HEK293 (cell line): Measurements from ENCODE around the gene TRAP1.

Experiments
- CTCF ChIA-PET: fragments of 350-600 bp; formaldehyde crosslinking; extraction: SDS; loops from one replicate; lab custom pipeline; 2021; ENCODE audit warnings: antibody characterized with exemption; lab: Yijun Ruan, JAX
- POLR2A ChIA-PET: fragments of 300-600 bp; formaldehyde crosslinking; extraction: SDS; loops from one replicate; lab custom pipeline; 2020; ENCODE audit warnings: antibody characterized with exemption, inconsistent platforms; lab: Yijun Ruan, JAX
- H3K27ac ChIP-seq: fragments of 200-500 bp; sonication (Bioruptor generic); 2 replicates; pipeline ENCODE4 v1.5.1; 2014; ENCODE audit warnings: low read depth, low read length, control low read depth, inconsistent platforms; ENCODE audit errors: extremely low read depth
- H3K36me3 ChIP-seq, 2 experiments: fragments of 200-500 bp in 1 of 2; sonication (Bioruptor generic) in 1 of 2; 1 replicate in 1 of 2; 2 replicates in 1 of 2; pipeline ENCODE4 v1.5.1; 2014 to 2017; ENCODE audit warnings: inconsistent platforms in 2 of 2, low read length in 2 of 2; ENCODE audit not compliant: control insufficient read depth in 2 of 2, insufficient read depth in 1 of 2
- H3K4me1 ChIP-seq: fragments of 200-500 bp; sonication (Bioruptor generic); 2 replicates; pipeline ENCODE4 v1.5.1; 2014; ENCODE audit warnings: mild to moderate bottlenecking, low read length, inconsistent platforms; ENCODE audit not compliant: control insufficient read depth, insufficient read depth
- H3K4me3 ChIP-seq: 2 replicates; pipeline ENCODE4 v1.5.1; 2011; ENCODE audit warnings: low read depth, mild to moderate bottlenecking, control low read depth, low read length, moderate library complexity
- H3K9me3 ChIP-seq: fragments of 200-500 bp; sonication (Bioruptor generic); 2 replicates; pipeline ENCODE4 v1.5.1; 2014; ENCODE audit warnings: low read depth, low read length, inconsistent platforms; ENCODE audit not compliant: control insufficient read depth, insufficient read depth
- YY1 ChIP-seq: fragments of 450-650 bp; formaldehyde crosslinking; IDR thresholded peaks from 2 replicates; pipeline ENCODE4 v1.5.1; 2018; ENCODE audit warnings: missing biosample characterization, missing genetic modification characterization
- ZNF138 ChIP-seq: fragments of 450-650 bp; formaldehyde crosslinking; IDR thresholded peaks from 2 replicates; pipeline ENCODE4 v1.5.1; 2016; ENCODE audit warnings: missing biosample characterization, missing genetic modification characterization, borderline replicate concordance
- ZNF2 ChIP-seq: fragments of 450-650 bp; formaldehyde crosslinking; IDR thresholded peaks from 2 replicates; pipeline ENCODE4 v1.5.1; 2016; ENCODE audit warnings: missing biosample characterization, missing genetic modification characterization
- ZNF223 ChIP-seq: fragments of 450-650 bp; formaldehyde crosslinking; IDR thresholded peaks from 2 replicates; pipeline ENCODE4 v1.5.1; 2016; ENCODE audit warnings: missing biosample characterization, missing genetic modification characterization
- ZNF302 ChIP-seq: fragments of 450-650 bp; formaldehyde crosslinking; IDR thresholded peaks from 2 replicates; pipeline ENCODE4 v1.5.1; 2016; ENCODE audit warnings: missing biosample characterization, missing genetic modification characterization, low read depth
- ZNF366 ChIP-seq: fragments of 450-650 bp; formaldehyde crosslinking; conservative IDR thresholded peaks from 2 replicates; pipeline ENCODE4 v1.5.1; 2016; ENCODE audit warnings: missing biosample characterization, missing genetic modification characterization
- ZNF394 ChIP-seq: fragments of 450-650 bp; formaldehyde crosslinking; IDR thresholded peaks from 2 replicates; pipeline ENCODE4 v1.5.1; 2016; ENCODE audit warnings: missing biosample characterization, missing genetic modification characterization, mild to moderate bottlenecking, moderate library complexity, borderline replicate concordance
- ZNF423 ChIP-seq: fragments of 450-650 bp; formaldehyde crosslinking; IDR thresholded peaks from 2 replicates; pipeline ENCODE4 v1.5.1; 2016; ENCODE audit warnings: missing biosample characterization, missing genetic modification characterization
- ZNF510 ChIP-seq: fragments of 450-650 bp; formaldehyde crosslinking; IDR thresholded peaks from 2 replicates; pipeline ENCODE4 v1.5.1; 2018; ENCODE audit warnings: mild to moderate bottlenecking, missing genetic modification characterization, missing biosample characterization; ENCODE audit not compliant: insufficient replicate concordance
- ZNF670 ChIP-seq: fragments of 450-650 bp; formaldehyde crosslinking; IDR thresholded peaks from 2 replicates; pipeline ENCODE4 v1.5.1; 2016; ENCODE audit warnings: missing biosample characterization, missing genetic modification characterization, low read depth
- ZNF747 ChIP-seq: fragments of 450-650 bp; formaldehyde crosslinking; IDR thresholded peaks from 2 replicates; pipeline ENCODE4 v1.5.1; 2016; ENCODE audit warnings: missing biosample characterization, missing genetic modification characterization
- ZSCAN30 ChIP-seq: fragments of 450-650 bp; IDR thresholded peaks from 2 replicates; pipeline ENCODE4 v1.5.1; 2018; ENCODE audit warnings: missing biosample characterization, mild to moderate bottlenecking, missing genetic modification characterization, moderate library complexity
- ZXDB ChIP-seq: fragments of 450-650 bp; formaldehyde crosslinking; IDR thresholded peaks from 2 replicates; pipeline ENCODE4 v1.5.1; 2016; ENCODE audit warnings: missing biosample characterization, missing genetic modification characterization
- TF ChIP-seq, protein P1 (sequence below): fragments of 450-650 bp; formaldehyde crosslinking; IDR thresholded peaks from 2 replicates; pipeline ENCODE4 v1.5.1; 2016; ENCODE audit warnings: missing biosample characterization, missing genetic modification characterization
- TF ChIP-seq, protein P2 (sequence below): fragments of 450-650 bp; formaldehyde crosslinking; IDR thresholded peaks from 2 replicates; pipeline ENCODE4 v1.5.1; 2016; ENCODE audit warnings: missing biosample characterization, missing genetic modification characterization
- TF ChIP-seq, protein P3 (sequence below): fragments of 450-650 bp; formaldehyde crosslinking; IDR thresholded peaks from 2 replicates; pipeline ENCODE4 v1.5.1; 2017; ENCODE audit warnings: missing biosample characterization, missing genetic modification characterization
- TF ChIP-seq, protein P4 (sequence below): fragments of 450-650 bp; formaldehyde crosslinking; IDR thresholded peaks from 2 replicates; pipeline ENCODE4 v1.5.1; 2016; ENCODE audit warnings: missing biosample characterization, missing genetic modification characterization

Gene TRAP1

GRCh38 chr16:3748307-3748706 is 31.0 kb upstream of the TRAP1 start:
- H3K4me1 ChIP-seq = no peaks in the 10 kb centered on the region
- H3K9me3 ChIP-seq = no peaks in the 10 kb centered on the region
- peaks cover 18 to 81% of the 10 kb centered on the region in 2 experiments for H3K36me3 ChIP-seq
- POLR2A ChIA-PET = no interaction called here
- TF ChIP-seq, protein P1, sequence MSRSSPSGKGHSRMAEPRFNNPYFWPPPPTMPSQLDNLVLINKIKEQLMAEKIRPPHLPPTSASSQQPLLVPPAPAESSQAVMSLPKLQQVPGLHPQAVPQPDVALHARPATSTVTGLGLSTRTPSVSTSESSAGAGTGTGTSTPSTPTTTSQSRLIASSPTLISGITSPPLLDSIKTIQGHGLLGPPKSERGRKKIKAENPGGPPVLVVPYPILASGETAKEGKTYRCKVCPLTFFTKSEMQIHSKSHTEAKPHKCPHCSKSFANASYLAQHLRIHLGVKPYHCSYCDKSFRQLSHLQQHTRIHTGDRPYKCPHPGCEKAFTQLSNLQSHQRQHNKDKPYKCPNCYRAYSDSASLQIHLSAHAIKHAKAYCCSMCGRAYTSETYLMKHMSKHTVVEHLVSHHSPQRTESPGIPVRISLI (tag by site-specific recombination) = no peak
- TF ChIP-seq ZNF510 (tag by site-specific recombination) = no peak
- TF ChIP-seq ZNF2 = no peak
- TF ChIP-seq, protein P2, sequence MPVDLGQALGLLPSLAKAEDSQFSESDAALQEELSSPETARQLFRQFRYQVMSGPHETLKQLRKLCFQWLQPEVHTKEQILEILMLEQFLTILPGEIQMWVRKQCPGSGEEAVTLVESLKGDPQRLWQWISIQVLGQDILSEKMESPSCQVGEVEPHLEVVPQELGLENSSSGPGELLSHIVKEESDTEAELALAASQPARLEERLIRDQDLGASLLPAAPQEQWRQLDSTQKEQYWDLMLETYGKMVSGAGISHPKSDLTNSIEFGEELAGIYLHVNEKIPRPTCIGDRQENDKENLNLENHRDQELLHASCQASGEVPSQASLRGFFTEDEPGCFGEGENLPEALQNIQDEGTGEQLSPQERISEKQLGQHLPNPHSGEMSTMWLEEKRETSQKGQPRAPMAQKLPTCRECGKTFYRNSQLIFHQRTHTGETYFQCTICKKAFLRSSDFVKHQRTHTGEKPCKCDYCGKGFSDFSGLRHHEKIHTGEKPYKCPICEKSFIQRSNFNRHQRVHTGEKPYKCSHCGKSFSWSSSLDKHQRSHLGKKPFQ (tag by site-specific recombination) = no peak
- TF ChIP-seq ZNF670 (tag by site-specific recombination) = no peak
- TF ChIP-seq ZNF138 (tag by site-specific recombination) = no peak
- TF ChIP-seq, protein P3, sequence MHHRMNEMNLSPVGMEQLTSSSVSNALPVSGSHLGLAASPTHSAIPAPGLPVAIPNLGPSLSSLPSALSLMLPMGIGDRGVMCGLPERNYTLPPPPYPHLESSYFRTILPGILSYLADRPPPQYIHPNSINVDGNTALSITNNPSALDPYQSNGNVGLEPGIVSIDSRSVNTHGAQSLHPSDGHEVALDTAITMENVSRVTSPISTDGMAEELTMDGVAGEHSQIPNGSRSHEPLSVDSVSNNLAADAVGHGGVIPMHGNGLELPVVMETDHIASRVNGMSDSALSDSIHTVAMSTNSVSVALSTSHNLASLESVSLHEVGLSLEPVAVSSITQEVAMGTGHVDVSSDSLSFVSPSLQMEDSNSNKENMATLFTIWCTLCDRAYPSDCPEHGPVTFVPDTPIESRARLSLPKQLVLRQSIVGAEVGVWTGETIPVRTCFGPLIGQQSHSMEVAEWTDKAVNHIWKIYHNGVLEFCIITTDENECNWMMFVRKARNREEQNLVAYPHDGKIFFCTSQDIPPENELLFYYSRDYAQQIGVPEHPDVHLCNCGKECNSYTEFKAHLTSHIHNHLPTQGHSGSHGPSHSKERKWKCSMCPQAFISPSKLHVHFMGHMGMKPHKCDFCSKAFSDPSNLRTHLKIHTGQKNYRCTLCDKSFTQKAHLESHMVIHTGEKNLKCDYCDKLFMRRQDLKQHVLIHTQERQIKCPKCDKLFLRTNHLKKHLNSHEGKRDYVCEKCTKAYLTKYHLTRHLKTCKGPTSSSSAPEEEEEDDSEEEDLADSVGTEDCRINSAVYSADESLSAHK (tag by site-specific recombination) = no peak
- TF ChIP-seq, protein P4, sequence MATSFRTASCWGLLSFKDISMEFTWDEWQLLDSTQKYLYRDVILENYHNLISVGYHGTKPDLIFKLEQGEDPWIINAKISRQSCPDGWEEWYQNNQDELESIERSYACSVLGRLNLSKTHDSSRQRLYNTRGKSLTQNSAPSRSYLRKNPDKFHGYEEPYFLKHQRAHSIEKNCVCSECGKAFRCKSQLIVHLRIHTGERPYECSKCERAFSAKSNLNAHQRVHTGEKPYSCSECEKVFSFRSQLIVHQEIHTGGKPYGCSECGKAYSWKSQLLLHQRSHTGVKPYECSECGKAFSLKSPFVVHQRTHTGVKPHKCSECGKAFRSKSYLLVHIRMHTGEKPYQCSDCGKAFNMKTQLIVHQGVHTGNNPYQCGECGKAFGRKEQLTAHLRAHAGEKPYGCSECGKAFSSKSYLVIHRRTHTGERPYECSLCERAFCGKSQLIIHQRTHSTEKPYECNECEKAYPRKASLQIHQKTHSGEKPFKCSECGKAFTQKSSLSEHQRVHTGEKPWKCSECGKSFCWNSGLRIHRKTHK = no peak
- no peak for TF ChIP-seq ZNF394 (tag by site-specific recombination)
- TF ChIP-seq ZNF366 = no peak
- TF ChIP-seq ZNF747 (tag by site-specific recombination) = no peak
- no peak for TF ChIP-seq YY1 (tag by site-specific recombination)
- CTCF ChIA-PET = no interaction called here
- no peak overlapping the region for H3K27ac ChIP-seq
- no peak overlapping the region for H3K4me3 ChIP-seq

GRCh38 chr16:3745751-3746355 is 28.5 kb upstream of the TRAP1 start:
- H3K36me3 ChIP-seq = peaks cover 17 to 84% of the 10 kb centered on the region in 2 experiments
- CTCF ChIA-PET = interaction anchor here (1.1 kb wide), 1 partner anchor 21 kb away, joined by 5 read pairs; no protein-coding TSS in a partner anchor
- no peak overlapping the region for H3K27ac ChIP-seq
- H3K4me1 ChIP-seq = no peaks in the 10 kb centered on the region
- POLR2A ChIA-PET = interaction anchor here (1.7 kb wide), 1 partner anchor 29 kb away, joined by 6 read pairs; the partner anchor contains the start of gene TRAP1
- H3K4me3 ChIP-seq = no peak overlapping the region
- H3K9me3 ChIP-seq = no peaks in the 10 kb centered on the region
- TF ChIP-seq ZNF423 = no peak
- TF ChIP-seq ZNF302 (tag by site-specific recombination) = no peak
- no peak for TF ChIP-seq ZSCAN30
- no peak for TF ChIP-seq ZNF223
- TF ChIP-seq ZXDB (tag by site-specific recombination) = no peak
